ENCODE measurements around the gene SDK2.

Gene SDK2, protein sequence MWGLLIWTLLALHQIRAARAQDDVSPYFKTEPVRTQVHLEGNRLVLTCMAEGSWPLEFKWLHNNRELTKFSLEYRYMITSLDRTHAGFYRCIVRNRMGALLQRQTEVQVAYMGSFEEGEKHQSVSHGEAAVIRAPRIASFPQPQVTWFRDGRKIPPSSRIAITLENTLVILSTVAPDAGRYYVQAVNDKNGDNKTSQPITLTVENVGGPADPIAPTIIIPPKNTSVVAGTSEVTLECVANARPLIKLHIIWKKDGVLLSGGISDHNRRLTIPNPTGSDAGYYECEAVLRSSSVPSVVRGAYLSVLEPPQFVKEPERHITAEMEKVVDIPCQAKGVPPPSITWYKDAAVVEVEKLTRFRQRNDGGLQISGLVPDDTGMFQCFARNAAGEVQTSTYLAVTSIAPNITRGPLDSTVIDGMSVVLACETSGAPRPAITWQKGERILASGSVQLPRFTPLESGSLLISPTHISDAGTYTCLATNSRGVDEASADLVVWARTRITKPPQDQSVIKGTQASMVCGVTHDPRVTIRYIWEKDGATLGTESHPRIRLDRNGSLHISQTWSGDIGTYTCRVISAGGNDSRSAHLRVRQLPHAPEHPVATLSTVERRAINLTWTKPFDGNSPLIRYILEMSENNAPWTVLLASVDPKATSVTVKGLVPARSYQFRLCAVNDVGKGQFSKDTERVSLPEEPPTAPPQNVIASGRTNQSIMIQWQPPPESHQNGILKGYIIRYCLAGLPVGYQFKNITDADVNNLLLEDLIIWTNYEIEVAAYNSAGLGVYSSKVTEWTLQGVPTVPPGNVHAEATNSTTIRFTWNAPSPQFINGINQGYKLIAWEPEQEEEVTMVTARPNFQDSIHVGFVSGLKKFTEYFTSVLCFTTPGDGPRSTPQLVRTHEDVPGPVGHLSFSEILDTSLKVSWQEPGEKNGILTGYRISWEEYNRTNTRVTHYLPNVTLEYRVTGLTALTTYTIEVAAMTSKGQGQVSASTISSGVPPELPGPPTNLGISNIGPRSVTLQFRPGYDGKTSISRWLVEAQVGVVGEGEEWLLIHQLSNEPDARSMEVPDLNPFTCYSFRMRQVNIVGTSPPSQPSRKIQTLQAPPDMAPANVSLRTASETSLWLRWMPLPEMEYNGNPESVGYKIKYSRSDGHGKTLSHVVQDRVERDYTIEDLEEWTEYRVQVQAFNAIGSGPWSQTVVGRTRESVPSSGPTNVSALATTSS (N-terminal part only)

DNA sequence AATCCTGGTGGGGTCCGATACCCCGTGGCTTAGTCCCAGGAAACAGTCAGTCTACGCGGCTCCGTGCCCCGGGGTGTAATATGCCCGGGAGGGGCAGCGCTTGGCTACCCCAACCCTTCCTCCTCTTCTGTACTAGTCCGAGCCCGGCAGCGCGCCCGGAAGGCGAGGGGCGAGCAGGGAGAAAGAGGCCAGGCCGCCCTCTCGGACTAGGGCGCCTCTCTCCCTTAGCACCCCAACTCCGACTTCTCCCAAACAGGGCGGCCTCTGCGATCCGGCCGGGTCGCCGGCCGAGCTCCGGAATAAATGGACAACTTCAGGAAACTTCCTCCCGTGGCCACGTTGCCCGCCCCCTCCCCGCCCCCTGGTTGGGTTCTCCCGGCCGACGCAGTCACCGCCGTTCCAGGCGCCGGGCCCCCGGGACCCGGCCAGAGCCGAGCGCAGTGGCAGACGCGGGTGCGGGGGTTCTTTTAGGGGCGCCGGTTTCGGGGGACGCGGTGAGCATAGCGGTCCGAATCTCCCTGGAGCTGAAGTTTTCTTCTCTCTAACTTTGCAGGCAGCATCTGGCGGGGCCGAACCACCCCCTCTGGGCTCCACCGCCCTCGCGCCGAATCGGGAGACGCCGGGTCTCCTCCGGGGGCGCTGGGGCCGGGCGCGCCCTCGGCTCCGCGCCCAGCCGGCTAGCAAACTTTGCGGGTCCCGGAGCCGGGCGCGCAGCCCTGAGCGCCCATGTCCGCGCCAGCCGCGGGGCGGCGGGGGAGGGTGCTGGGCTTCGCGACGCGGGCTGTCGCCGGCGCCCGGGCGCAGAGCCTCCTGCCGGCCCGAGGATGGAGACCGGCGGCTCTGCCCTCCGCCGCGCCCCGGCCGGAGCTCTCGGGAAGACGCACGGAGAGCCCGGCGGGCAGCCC, at the start of gene SDK2:
Gene SDK2, minus strand, starts transcription at position 301 of the 905 bp plus-strand sequence. CDS start 357 bp downstream, outside the sequence.
- no peak within 1 kb of the TSS for H3K4me3 ChIP-seq (ENCODE audit: low read depth, low read length)
- TF ChIP-seq, protein P1, sequence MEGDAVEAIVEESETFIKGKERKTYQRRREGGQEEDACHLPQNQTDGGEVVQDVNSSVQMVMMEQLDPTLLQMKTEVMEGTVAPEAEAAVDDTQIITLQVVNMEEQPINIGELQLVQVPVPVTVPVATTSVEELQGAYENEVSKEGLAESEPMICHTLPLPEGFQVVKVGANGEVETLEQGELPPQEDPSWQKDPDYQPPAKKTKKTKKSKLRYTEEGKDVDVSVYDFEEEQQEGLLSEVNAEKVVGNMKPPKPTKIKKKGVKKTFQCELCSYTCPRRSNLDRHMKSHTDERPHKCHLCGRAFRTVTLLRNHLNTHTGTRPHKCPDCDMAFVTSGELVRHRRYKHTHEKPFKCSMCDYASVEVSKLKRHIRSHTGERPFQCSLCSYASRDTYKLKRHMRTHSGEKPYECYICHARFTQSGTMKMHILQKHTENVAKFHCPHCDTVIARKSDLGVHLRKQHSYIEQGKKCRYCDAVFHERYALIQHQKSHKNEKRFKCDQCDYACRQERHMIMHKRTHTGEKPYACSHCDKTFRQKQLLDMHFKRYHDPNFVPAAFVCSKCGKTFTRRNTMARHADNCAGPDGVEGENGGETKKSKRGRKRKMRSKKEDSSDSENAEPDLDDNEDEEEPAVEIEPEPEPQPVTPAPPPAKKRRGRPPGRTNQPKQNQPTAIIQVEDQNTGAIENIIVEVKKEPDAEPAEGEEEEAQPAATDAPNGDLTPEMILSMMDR (IDR thresholded peaks at IDR 0.05; ENCODE audit: borderline replicate concordance, insufficient read depth, low read depth, low read length) = no peak

DNA sequence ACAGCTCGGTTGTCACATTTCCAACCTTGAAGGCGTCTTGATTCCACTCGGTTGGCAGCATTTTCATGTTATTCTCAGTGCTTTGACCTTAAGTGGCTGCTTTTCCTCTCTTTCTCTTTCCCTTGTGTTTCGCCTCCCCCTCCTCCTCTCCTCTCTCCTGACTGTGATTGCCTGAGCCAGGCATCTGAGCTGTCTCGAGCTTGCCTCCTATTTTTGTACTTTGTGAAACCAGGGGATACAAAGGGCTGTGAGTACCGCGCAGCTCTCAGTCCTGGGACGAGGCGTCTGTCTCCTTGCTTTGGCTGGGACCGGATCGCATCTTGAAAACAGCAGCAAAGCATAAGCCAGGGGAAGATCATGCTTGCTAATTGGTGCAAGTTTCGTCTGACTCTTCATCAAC, 48.8 kb upstream of the SDK2 start:
- TF ChIP-seq, protein P1 (IDR thresholded peaks at IDR 0.05; ENCODE audit: borderline replicate concordance, insufficient read depth, low read depth, low read length) = no peak
- H3K4me3 ChIP-seq (ENCODE audit: low read depth, low read length) = no peak overlapping the region

DNA sequence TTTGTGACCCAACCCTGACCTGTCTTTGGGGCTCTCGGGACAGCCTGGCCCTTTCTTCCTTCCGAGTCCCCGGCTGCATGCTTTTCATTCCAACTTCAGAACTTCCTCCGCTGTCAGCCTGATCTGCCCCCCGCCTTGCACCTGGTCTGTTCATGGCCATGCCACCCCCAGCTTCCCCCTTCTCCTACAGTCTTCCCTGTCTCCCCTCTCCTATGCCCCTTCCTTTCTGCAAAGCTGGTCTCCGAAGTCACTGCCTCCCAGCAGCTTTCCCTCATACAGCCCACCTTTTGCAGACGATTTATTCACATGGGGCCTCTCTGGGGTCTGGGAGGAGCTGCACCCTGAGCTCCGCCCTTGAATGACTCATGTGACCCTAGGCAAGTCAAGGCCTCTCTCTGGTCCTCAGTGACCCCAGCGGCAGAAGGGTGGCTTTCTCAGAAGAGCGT, 47.1 kb upstream of the SDK2 start:
- TF ChIP-seq, protein P1 (IDR thresholded peaks at IDR 0.05; ENCODE audit: borderline replicate concordance, insufficient read depth, low read depth, low read length) = no peak
- no peak overlapping the region for H3K4me3 ChIP-seq (ENCODE audit: low read depth, low read length)

DNA sequence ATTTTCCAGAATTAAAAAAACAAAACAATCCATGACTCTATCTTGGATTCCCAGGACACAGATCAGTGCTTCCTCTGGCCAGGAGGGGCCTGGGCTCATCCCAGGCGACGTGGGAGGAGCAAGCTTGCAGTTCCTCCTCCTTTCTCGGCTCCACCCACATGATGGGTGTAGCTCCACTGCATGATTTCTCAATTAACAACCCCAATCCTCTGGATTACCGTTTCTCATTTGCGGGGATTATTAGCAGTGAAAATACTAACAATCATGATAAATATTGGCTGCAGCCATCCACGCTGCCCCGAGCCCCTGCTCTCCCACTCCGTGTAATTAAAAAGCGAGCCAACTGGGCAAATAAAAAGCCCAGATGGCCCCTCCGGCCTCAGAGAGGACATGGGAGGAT, 46.4 kb upstream of the SDK2 start:
- H3K4me3 ChIP-seq (ENCODE audit: low read depth, low read length) = no peak overlapping the region
- TF ChIP-seq, protein P1 (IDR thresholded peaks at IDR 0.05; ENCODE audit: borderline replicate concordance, insufficient read depth, low read depth, low read length) = no peak

DNA sequence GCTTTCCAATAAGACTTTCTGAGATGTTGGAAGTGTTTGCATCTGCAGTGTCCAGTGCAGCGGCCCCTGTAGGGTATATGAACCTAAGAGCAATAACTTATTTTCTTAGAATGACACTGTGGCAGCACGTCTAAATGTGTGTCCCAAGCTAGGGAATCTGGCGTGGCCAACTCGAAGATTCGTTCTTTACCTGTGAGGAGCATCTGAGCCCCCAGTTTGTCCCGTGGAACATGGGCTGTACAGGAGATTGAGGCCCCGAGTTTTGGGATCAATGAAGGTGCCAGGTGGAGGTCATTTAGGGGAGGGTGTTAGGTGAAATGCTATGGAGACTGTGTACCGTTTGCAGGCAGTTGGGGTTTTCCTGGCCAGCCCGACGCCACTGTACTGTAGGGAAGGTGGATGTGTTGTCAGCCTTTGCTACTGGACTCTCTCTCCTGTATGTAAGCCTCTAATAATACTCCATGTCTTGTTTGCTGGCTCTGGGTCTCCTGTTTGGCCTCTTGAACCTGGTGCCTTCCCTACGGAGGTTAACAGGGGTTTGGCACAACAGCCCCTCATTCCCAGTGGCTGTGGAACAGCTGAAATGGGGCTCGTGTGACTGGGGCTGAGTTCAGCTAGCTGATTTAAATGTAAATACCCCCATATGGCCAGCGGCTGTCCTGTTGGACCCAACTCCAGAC, 45.5 kb upstream of the SDK2 start:
- TF ChIP-seq, protein P1 (IDR thresholded peaks at IDR 0.05; ENCODE audit: borderline replicate concordance, insufficient read depth, low read depth, low read length) = no peak

More for the DNA sequence above, 45.5 kb upstream of the SDK2 start:
- H3K4me3 ChIP-seq (ENCODE audit: low read depth, low read length) = no peak overlapping the region

All from GM12875 (cell line).